ENCODE results near the gene HDAC5. TPM values are rescaled to one million over a fixed set of nuclear protein-coding genes. Genes with fewer than 3 reads are reported as not detected.
"Not testable (repeated sequence)": the region's sequence is repeated elsewhere in the genome, so short reads cannot be mapped to it uniquely, and the experiment has no call there.

The HDAC5 gene
- total RNA-seq, 1 experiment from 2014 or later, result 11.5 TPM

DNA sequence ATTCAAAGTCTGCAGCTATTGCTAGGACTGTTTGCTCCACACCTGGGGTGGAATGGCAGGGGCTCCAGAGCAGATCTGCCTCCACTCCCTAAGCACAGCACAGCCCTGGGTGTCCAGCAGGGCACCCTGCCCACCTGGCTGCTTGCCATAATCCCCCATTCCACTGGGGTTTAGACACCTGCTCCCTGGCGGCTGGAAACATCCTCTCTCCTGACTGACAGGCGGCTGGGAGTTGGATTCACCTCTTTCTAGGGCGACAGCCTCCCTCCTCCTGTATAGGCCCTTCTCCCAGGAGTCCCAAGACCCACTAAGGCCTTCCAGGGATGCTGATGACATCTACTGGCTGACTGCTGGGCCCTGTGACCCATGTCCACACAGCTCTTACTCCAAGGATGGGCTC lies 18.0 kb downstream of the HDAC5 start:
- H3K4me1 ChIP-seq (ENCODE audit: control insufficient read depth, insufficient read depth, low read length), result peaks cover 14% of the 10 kb centered on the region
- DNase-seq (ENCODE audit: low read depth, low spot score), result no peak
- POLR2A ChIA-PET, result interaction anchor here (0.6 kb wide), 1 partner anchor 142 kb away, joined by 8 read pairs; no protein-coding TSS in a partner anchor
- no TSS peak for BruUV-seq (replicated peaks)
- TF ChIP-seq SIN3A (IDR thresholded peaks at IDR 0.05; ENCODE audit: borderline replicate concordance, insufficient read depth, low read depth, low read length), result no peak
- no peak for TF ChIP-seq POLR2AphosphoS5 (IDR thresholded peaks at IDR 0.05; ENCODE audit: low read depth, low read length)
- no peak for TF ChIP-seq TCF7L2 (IDR thresholded peaks at IDR 0.05; ENCODE audit: low read depth, low read length)
- TF ChIP-seq, protein P1, sequence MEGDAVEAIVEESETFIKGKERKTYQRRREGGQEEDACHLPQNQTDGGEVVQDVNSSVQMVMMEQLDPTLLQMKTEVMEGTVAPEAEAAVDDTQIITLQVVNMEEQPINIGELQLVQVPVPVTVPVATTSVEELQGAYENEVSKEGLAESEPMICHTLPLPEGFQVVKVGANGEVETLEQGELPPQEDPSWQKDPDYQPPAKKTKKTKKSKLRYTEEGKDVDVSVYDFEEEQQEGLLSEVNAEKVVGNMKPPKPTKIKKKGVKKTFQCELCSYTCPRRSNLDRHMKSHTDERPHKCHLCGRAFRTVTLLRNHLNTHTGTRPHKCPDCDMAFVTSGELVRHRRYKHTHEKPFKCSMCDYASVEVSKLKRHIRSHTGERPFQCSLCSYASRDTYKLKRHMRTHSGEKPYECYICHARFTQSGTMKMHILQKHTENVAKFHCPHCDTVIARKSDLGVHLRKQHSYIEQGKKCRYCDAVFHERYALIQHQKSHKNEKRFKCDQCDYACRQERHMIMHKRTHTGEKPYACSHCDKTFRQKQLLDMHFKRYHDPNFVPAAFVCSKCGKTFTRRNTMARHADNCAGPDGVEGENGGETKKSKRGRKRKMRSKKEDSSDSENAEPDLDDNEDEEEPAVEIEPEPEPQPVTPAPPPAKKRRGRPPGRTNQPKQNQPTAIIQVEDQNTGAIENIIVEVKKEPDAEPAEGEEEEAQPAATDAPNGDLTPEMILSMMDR (IDR thresholded peaks at IDR 0.05), result no peak
- no peak for TF ChIP-seq REST (IDR thresholded peaks at IDR 0.05; ENCODE audit: insufficient read depth in 1 of 2, low read depth in 2 of 2, low read length in 1 of 2)
- no peak overlapping the region for H3K27ac ChIP-seq (ENCODE audit: low read length)
- H3K36me3 ChIP-seq (ENCODE audit: control insufficient read depth, insufficient read depth, low read length), result no peaks in the 10 kb centered on the region
- no peaks in the 10 kb centered on the region for H3K9me3 ChIP-seq (ENCODE audit: control insufficient read depth, insufficient read depth, low read depth, low read length)
- CTCF ChIA-PET, result no interaction called here
- ATAC-seq, result no peak
- H3K4me3 ChIP-seq (ENCODE audit: low read depth in 2 of 2, low read length in 2 of 2), result no peak overlapping the region
- no peaks in the 10 kb centered on the region for H3K27me3 ChIP-seq (ENCODE audit: control insufficient read depth, insufficient read depth, low read length)
- intact Hi-C loops (cut with micrococcal nuclease; ENCODE audit: unreplicated experiment) (no loop called here), in situ Hi-C loops (cut with HindIII; ENCODE audit: low pct_unique_long_range_greater_than_20kb, low sequenced_read_pairs) (no loop called here)

- intact Hi-C loops (cut with micrococcal nuclease; ENCODE audit: unreplicated experiment), result no loop called here
- POLR2A ChIA-PET, result no interaction called here
- ATAC-seq, result no peak
- no peak overlapping the region for H3K27ac ChIP-seq (ENCODE audit: low read length)
- CTCF ChIA-PET, result no interaction called here
- no peak overlapping the region for H3K4me3 ChIP-seq (ENCODE audit: low read depth in 2 of 2, low read length in 2 of 2)
- peaks cover 2% of the 10 kb centered on the region; the same call in 1 of the 2 replicates for H3K4me1 ChIP-seq (ENCODE audit: control insufficient read depth, insufficient read depth, low read length)
- H3K27me3 ChIP-seq (ENCODE audit: control insufficient read depth, insufficient read depth, low read length), result no peaks in the 10 kb centered on the region
- BruUV-seq (replicated peaks), result no TSS peak
- no peaks in the 10 kb centered on the region for H3K9me3 ChIP-seq (ENCODE audit: control insufficient read depth, insufficient read depth, low read depth, low read length)
- DNase-seq (ENCODE audit: low read depth, low spot score), result no peak
- in situ Hi-C loops (cut with HindIII; ENCODE audit: low pct_unique_long_range_greater_than_20kb, low sequenced_read_pairs), result no loop called here
- TF ChIP-seq REST (IDR thresholded peaks at IDR 0.05; ENCODE audit: insufficient read depth in 1 of 2, low read depth in 2 of 2, low read length in 1 of 2) (no peak), SIN3A (IDR thresholded peaks at IDR 0.05; ENCODE audit: borderline replicate concordance, insufficient read depth, low read depth, low read length) (no peak), TCF7L2 (IDR thresholded peaks at IDR 0.05; ENCODE audit: low read depth, low read length) (no peak), POLR2AphosphoS5 (IDR thresholded peaks at IDR 0.05; ENCODE audit: low read depth, low read length) (no peak)
- TF ChIP-seq, protein P1 (IDR thresholded peaks at IDR 0.05), result no peak
- H3K36me3 ChIP-seq (ENCODE audit: control insufficient read depth, insufficient read depth, low read length), result no peaks in the 10 kb centered on the region
Observed at GRCh38 chr17:44102849-44103622, 20.4 kb downstream of the HDAC5 start.

DNA sequence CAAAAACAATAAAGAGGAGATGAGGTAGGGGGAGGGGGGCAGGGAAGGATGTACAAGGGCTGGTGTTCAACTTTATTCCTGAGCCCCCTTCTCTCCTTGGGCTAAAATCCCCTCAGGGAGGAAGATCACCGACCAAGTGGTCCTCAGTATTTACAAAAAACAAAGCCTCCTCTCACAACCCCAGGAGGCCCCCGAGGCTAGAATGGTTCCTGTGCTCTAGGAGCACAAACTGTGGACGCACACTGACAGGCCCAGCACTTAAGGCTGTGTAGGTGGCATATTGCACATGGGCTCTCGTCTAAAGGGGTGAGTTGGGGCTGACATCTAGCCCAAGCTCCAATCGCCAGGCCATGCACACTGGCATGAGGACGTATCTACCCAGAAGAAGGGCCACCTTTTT lies 21.6 kb downstream of the HDAC5 start:
- BruUV-seq (replicated peaks); H3K4me1 ChIP-seq (ENCODE audit: control insufficient read depth, insufficient read depth, low read length); H3K36me3 ChIP-seq (ENCODE audit: control insufficient read depth, insufficient read depth, low read length); H3K27ac ChIP-seq (ENCODE audit: low read length); H3K27me3 ChIP-seq (ENCODE audit: control insufficient read depth, insufficient read depth, low read length); DNase-seq (ENCODE audit: low read depth, low spot score); in situ Hi-C loops (cut with HindIII; ENCODE audit: low pct_unique_long_range_greater_than_20kb, low sequenced_read_pairs); POLR2A ChIA-PET; H3K4me3 ChIP-seq (ENCODE audit: low read depth in 2 of 2, low read length in 2 of 2); CTCF ChIA-PET; H3K9me3 ChIP-seq (ENCODE audit: control insufficient read depth, insufficient read depth, low read depth, low read length); intact Hi-C loops (cut with micrococcal nuclease; ENCODE audit: unreplicated experiment); ATAC-seq: not testable (repeated sequence)
